Kidney (tissue), 2 donors: ENCODE measurements around the gene TMEM170B. TPM values are rescaled to one million over a fixed set of nuclear protein-coding genes. Genes with fewer than 3 reads are reported as not detected.

Experiments used
- polyA plus RNA-seq: library from polyadenylated mRNA; stranded (reverse); fragments of 350-450 nt; fragmentation: Illumina TruSeq; extraction: RNeasy Lipid Tissue Mini Kit (QIAGEN cat#74804); gene quantifications from one replicate; pipeline ENCODE4 v1.2.3, GENCODE V29; 2014; ENCODE audit warnings: low read depth, low replicate concordance; ENCODE audit not compliant: insufficient read depth
- total RNA-seq: library from RNA; stranded (reverse); fragmentation: NEBNext Ultra II Directional; extraction: Animal tissue kit (Norgen Biotek cat#: 25700); gene quantifications from one replicate; pipeline ENCODE4 v1.2.1, GENCODE V29; 2021
- donor health status: DM: yes; HTN: yes; CAD: no.

TMEM170B gene
- total and polyA plus RNA-seq, 2 donors from 2014 or later, result 2.7 to 3.7 TPM

Other genes with a start within 250 kb of the TMEM170B start
- gene ADTRP, start 241.1 kb downstream of the TMEM170B start, total RNA-seq, result 2.7 TPM
- gene ADTRP, start 241.1 kb downstream of the TMEM170B start, polyA plus RNA-seq, result 5.9 TPM